ACHN (cell line): ENCODE data around the gene PPP2R3B.

Experiments
- DNase-seq: peaks from one replicate; pipeline ENCODE4 v3.0.0-alpha.2; 2015
- in situ Hi-C: cut with HindIII; loops from 2 replicates; pipeline ENCODE4 v1.10.0; 2017; ENCODE audit warnings: low sequenced_read_pairs, low pct_ligation_motif_present, low pct_unique_long_range_greater_than_20kb

Gene PPP2R3B

GRCh38 chrX:374596-374995 is 12.1 kb downstream of the PPP2R3B start:
- in situ Hi-C loops: no loop called here
- DNase-seq: no peak

- in situ Hi-C loops: no loop called here
- peak; percentile 0 for DNase-seq
Observed at GRCh38 chrX:373641-374471, 12.9 kb downstream of the PPP2R3B start.

DNA sequence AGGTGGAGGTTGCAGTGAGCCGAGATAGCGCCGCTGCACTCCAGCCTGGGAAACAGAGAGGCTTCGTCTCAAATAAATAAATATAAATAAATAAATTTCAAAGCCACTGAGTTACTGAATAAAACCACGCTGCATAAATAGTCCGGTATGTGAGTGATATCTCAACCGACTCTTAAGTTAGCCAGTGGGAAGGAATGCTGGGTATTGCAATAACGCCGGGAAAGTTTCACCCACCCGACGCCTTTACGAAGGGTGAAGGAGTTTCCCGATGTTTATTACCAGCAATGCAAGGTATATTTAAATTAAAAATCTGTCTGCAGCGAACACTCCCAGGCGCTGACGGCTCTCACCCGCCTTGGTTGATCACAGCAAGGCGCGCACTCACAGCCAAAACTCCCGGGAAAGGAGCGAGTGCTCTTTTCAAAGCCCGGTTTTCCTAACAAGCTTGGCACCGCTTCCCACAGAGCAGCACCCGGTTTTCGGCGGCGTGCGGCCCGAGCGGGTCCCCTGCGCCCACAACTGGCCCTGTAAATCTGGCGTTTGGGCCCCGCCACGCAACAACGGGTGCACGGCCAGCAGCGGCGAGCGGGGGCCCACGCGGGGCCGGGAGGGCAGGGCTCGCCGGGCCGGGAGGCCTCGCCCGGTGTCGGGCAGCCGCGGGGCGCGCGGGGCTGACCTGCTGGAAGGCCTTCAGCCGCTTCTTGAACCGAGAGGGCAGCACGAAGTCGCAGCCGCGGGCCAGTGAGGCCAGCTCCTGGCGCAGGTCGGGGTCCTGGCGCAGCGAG is 13.7 kb downstream of the PPP2R3B start:
- no peak for DNase-seq
- in situ Hi-C loops: no loop called here

- in situ Hi-C loops: no loop called here
- DNase-seq: no peak
Observed at GRCh38 chrX:371907-372306, 14.8 kb downstream of the PPP2R3B start.

DNA sequence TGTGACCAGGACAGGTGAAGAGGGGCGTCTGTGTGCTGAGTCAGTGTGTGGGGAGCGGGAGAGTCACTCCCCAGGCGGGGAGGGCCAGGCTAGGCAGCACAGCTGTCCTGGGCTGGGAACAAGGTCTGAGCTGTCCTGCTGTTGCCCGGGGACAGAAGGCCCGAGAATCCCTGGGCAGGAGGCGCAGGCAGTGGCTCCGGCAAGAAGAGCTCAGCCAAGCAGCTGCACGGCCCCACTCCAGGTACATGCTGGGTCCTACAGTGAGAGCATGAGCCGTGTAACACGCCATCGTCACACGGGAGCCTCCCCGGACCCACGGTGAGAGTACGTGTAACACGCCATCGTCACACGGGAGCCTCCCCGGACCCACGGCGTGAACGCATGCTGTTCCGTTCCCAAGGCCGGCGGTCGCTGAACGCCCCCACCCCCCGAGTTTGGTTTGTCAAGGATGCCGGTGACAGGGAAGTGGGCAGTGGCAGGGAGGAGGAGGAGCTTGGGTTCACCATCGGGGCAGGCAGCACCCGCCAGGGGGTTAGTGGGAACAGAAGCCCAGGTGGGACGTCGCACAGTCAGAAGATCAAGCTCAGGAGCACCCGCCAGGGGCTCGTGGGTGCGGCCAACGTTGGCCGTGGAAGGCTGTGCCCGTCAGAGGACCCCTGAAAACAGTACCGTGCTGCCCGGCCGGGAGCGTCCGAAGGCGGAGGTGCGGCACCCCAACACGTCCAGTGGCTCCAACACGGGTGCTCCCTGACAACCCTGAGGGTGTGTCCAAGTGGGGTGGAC is 15.6 kb downstream of the PPP2R3B start:
- in situ Hi-C loops: no loop called here
- no peak for DNase-seq

GRCh38 chrX:370244-370962 is 16.3 kb downstream of the PPP2R3B start:
- in situ Hi-C loops: no loop called here

DNA sequence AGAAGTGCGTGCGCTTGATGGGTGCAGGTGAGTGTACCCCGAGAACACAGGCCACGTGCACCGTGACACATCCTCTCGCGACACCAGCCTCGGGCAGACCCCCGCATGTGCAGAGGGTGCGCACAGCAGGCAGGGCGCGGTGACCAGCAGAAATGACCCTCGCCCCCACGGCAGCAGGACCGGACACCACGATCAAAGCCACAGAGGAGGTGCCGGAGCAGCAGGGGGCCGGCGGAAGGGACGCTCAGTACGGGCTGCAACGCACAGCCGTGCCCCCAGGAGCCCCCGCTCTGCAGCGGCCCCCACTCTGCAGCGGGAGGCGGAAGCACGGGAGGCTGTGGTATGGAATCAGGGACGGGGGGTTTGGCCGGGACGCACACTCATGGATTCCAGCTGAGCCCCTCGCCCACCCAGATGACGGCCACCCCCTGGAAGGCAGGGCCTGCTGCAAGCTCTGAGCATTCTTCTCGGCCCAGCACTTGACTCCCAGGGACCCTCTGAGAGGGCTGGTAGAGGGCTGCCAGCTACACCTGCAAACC is 17.1 kb downstream of the PPP2R3B start:
- no peak for DNase-seq
- in situ Hi-C loops: no loop called here

More at GRCh38 chrX:370244-370962, 16.3 kb downstream of the PPP2R3B start:
- no peak for DNase-seq

DNA sequence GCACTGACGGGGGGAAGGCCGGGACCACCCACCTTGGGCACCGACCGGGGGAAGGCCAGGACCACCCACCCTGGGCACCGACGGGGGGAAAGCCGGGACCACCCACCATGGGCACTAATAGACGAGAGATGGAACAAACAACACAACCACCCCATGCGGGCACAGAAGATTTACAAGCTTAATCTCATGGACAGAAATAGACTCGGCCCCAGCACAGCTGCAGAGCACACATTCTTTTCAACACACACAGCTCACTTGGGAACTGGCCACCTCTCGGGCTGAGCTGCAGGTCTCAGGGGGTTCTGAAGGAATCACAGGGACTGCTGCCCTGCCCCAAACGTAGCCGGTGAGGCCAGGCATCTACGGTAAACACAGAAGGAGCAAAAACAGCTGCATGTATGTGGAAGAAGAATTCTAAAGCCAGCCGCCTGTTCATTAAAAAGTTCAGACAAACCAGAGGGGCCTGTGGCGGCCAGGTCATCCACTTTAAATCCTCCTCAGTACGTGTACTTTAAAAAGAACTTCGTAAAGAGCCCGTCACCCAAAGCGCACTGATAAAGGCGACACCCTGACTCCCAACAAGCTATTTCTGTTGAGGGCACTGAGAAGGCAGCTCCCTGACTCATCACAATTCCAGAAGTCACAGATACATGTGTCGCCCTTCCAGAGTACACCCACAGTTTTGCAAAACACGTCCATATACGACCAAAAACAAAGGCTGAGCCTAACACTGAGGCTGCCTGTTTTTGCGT is 17.7 kb downstream of the PPP2R3B start:
- in situ Hi-C loops: no loop called here
- no peak for DNase-seq

- DNase-seq: no peak
- in situ Hi-C loops: no loop called here
Observed at GRCh38 chrX:367866-368265, 18.8 kb downstream of the PPP2R3B start.

DNA sequence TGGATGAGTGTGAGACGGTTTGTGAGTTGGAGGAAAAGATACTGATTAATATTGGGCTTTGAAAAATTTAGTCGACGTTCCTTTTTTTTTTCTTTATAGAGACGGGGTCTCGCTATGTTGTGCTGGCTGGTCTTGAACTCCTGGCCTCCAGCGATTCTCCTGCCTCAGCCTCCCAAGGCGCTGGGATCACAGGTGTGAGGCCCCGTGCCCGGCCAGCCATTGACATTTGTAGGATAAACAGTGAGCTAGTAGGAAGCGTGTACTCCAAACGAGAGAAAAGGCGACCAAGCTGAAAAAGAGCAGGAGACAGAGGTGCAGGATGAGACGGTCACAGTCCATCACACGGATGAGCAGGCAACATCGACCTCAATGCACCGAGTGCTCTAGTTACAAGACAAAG is 19.4 kb downstream of the PPP2R3B start:
- in situ Hi-C loops: no loop called here
- no peak for DNase-seq

- in situ Hi-C loops: no loop called here
Observed at GRCh38 chrX:363621-364375, 22.9 kb downstream of the PPP2R3B start.

GRCh38 chrX:362937-363620 is 23.6 kb downstream of the PPP2R3B start:
- in situ Hi-C loops: no loop called here
- no peak for DNase-seq

More at GRCh38 chrX:363621-364375, 22.9 kb downstream of the PPP2R3B start:
- DNase-seq: no peak

GRCh38 chrX:362351-362750 is 24.4 kb downstream of the PPP2R3B start:
- in situ Hi-C loops: no loop called here
- DNase-seq: no peak

DNA sequence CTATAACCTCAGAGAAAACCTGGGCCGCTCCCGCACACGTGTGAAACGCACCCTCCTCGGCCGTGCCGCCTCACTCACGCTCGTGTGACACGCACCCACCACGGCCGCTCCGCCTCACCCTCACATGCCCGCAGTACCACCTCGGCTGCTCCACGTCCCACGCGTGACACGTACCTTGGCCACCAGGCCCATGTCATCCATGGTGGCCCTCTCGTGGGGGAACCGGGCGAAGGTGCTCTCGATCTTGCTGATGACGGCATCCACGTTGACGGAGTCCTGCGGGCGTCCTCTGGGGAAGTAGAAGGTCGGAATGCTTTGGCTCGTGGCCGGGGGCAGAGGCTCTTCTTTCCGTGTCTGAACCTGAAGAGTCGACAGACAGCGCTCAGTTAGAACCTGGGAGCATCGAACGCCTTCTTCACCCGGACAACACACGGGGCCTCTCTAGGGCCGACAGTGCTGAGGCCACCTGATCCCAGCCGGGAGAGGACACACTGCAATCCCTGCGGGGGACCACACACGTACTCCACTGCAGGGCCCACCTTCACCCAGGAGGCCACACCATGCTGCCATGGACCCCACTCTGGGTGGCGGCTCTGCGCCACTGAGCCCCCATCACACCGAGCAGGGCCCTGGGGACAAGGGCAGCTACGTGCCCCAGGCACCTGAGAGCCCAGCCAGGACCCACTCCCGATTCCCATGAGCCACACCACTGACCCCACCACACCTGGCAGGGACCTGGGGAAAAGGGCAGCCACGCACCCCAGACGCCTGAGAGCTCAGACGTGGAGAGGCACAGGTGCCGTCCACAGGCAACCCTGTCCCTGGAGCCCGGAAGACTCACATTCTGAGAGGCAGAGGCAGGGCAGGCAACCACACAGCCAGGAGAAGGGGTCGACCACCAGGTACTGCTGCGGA is 25.2 kb downstream of the PPP2R3B start:
- no peak for DNase-seq
- in situ Hi-C loops: no loop called here

DNA sequence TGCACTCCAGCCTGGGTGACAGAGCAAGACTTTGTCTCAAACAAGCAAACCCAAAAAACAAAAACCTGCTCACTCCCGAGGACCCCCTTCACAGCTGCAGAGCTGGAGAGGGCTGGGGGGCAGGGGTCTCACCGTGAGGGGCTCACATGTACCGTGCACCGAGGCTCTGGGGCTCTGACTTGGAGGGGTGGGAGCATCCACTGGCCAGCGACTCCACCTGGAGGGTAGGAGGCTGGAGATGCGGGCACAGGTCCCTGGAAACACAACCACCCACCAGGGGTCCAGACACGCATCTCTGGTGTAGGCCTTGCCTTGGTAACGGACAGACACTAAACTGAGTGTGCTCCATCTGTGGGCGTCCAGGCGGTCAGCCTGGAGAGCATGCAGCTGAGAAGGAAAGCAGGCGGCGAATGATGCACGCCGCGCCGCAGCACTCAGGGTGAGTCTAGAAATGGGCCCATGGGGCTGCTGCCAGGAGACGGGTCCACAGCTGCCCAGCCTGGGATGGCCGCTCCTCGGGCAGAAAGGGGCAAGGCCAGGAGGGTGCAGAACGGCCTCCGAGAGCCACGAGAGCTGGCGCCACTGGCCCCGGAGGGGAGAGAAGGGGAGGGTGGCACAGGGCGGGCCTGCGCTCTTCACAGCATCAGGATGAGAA is 26.1 kb downstream of the PPP2R3B start:
- DNase-seq: no peak
- in situ Hi-C loops: no loop called here
